HCT116 (cell line): ENCODE measurements around the gene TAF4B.

ENCODE experiments used
- ELF1 ChIP-seq: IDR thresholded peaks from 2 replicates; pipeline ENCODE4 v1.6.1; 2012; ENCODE audit warnings: low read depth, borderline replicate concordance
- JUND ChIP-seq: IDR thresholded peaks from 2 replicates; pipeline ENCODE4 v1.6.1; 2012
- POLR2A ChIP-seq: IDR thresholded peaks from 2 replicates; pipeline ENCODE4 v1.7.0; 2011; ENCODE audit warnings: borderline replicate concordance; ENCODE audit not compliant: insufficient read depth, insufficient read length; ENCODE audit errors: extremely low read depth
- POLR2AphosphoS5 ChIP-seq: IDR thresholded peaks from 2 replicates; pipeline ENCODE4 v1.6.1; 2011; ENCODE audit warnings: mild to moderate bottlenecking, low read depth, low read length, moderate library complexity
- SIN3A ChIP-seq: IDR thresholded peaks from 2 replicates; pipeline ENCODE4 v1.6.1; 2012; ENCODE audit warnings: low read depth
- SP1 ChIP-seq: IDR thresholded peaks from 2 replicates; pipeline ENCODE4 v1.6.1; 2012; ENCODE audit warnings: low read depth
- ZNF274 ChIP-seq: fragments of 200-500 bp; sonication (Bioruptor generic); IDR thresholded peaks from 2 replicates; pipeline ENCODE4 v1.6.1; 2014; ENCODE audit warnings: mild to moderate bottlenecking, low read depth, low read length, inconsistent platforms
- TF ChIP-seq, protein P1 (sequence below), 3 experiments: fragments of 200-600 bp in 1 of 3; sonication (generic) in 1 of 3; IDR thresholded peaks in 2 of 3; conservative IDR thresholded peaks in 1 of 3; 2 replicates each; pipeline ENCODE4 v1.5.1; 2012 to 2017; ENCODE audit warnings: low read depth in 2 of 3, low read length in 2 of 3, antibody characterized with exemption in 1 of 3, borderline replicate concordance in 1 of 3, control low read depth in 1 of 3, mild to moderate bottlenecking in 1 of 3, mixed read lengths in 1 of 3, mixed run types in 1 of 3, moderate library complexity in 1 of 3; ENCODE audit not compliant: insufficient read depth in 1 of 3
- TF ChIP-seq, protein P2 (sequence below): IDR thresholded peaks from 2 replicates; pipeline ENCODE4 v1.6.1; 2012; ENCODE audit warnings: low read depth
- TF ChIP-seq, protein P3 (sequence below): IDR thresholded peaks from 2 replicates; pipeline ENCODE4 v1.6.1; 2012

DNA sequence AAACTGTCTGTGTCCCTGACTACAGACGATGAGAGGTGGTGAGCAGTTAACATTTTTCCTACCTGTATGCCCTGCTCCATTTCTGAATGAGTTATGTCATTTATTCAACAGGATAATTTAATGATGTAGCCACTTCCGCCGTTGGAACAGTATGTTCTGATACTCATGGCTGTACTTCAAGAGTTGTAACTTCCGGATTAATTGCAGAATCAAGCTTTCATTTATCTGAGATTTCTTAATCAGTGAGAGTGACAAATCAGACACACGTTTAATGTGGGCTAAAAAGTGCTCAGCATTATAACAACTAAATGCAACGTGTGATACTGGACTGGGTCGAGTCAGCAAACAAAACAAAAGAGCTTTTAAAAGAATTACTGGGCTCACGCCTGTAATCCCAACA, 214.4 kb downstream of the TAF4B start:
- TF ChIP-seq POLR2A: no peak
- TF ChIP-seq, protein P1, sequence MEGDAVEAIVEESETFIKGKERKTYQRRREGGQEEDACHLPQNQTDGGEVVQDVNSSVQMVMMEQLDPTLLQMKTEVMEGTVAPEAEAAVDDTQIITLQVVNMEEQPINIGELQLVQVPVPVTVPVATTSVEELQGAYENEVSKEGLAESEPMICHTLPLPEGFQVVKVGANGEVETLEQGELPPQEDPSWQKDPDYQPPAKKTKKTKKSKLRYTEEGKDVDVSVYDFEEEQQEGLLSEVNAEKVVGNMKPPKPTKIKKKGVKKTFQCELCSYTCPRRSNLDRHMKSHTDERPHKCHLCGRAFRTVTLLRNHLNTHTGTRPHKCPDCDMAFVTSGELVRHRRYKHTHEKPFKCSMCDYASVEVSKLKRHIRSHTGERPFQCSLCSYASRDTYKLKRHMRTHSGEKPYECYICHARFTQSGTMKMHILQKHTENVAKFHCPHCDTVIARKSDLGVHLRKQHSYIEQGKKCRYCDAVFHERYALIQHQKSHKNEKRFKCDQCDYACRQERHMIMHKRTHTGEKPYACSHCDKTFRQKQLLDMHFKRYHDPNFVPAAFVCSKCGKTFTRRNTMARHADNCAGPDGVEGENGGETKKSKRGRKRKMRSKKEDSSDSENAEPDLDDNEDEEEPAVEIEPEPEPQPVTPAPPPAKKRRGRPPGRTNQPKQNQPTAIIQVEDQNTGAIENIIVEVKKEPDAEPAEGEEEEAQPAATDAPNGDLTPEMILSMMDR (IDR thresholded peaks at IDR 0.05 in 2 of 3, conservative IDR thresholded peaks at IDR 0.05 in 1 of 3; ENCODE audit: borderline replicate concordance in 1 of 3, insufficient read depth in 1 of 3, low read depth in 2 of 3, low read length in 2 of 3): no peak
- TF ChIP-seq ZNF274: no peak
- TF ChIP-seq, protein P2, sequence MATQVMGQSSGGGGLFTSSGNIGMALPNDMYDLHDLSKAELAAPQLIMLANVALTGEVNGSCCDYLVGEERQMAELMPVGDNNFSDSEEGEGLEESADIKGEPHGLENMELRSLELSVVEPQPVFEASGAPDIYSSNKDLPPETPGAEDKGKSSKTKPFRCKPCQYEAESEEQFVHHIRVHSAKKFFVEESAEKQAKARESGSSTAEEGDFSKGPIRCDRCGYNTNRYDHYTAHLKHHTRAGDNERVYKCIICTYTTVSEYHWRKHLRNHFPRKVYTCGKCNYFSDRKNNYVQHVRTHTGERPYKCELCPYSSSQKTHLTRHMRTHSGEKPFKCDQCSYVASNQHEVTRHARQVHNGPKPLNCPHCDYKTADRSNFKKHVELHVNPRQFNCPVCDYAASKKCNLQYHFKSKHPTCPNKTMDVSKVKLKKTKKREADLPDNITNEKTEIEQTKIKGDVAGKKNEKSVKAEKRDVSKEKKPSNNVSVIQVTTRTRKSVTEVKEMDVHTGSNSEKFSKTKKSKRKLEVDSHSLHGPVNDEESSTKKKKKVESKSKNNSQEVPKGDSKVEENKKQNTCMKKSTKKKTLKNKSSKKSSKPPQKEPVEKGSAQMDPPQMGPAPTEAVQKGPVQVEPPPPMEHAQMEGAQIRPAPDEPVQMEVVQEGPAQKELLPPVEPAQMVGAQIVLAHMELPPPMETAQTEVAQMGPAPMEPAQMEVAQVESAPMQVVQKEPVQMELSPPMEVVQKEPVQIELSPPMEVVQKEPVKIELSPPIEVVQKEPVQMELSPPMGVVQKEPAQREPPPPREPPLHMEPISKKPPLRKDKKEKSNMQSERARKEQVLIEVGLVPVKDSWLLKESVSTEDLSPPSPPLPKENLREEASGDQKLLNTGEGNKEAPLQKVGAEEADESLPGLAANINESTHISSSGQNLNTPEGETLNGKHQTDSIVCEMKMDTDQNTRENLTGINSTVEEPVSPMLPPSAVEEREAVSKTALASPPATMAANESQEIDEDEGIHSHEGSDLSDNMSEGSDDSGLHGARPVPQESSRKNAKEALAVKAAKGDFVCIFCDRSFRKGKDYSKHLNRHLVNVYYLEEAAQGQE: no peak
- no peak for TF ChIP-seq ELF1
- TF ChIP-seq SIN3A: no peak
- TF ChIP-seq POLR2AphosphoS5: no peak
- no peak for TF ChIP-seq JUND
- TF ChIP-seq, protein P3, sequence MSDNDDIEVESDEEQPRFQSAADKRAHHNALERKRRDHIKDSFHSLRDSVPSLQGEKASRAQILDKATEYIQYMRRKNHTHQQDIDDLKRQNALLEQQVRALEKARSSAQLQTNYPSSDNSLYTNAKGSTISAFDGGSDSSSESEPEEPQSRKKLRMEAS: no peak
- TF ChIP-seq SP1: no peak
